ENCODE data around the gene CD84. TPM values are rescaled to one million over a fixed set of nuclear protein-coding genes. Genes with fewer than 3 reads are reported as not detected.

The CD84 gene
- total RNA-seq, 1 donor from 2014 or later, result not detected

DNA sequence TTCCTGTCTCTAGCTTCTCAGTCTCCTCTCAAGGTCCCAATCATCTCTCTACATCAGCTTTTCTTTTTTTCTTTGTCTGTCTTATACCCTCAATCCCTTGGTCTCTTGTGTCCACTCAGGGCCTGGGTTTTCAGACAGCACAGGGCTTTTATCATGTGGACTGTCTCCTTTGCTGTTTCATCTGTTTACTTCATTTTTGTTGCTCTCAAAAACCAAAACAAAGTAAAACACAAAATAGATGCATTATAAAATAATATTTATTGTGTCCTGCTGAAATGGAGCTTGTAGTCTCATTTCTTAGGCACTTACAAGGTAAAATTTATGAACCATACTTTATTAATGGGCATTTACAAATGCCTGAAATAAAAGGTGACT, 38.5 kb downstream of the CD84 start:
- no peaks in the 10 kb centered on the region for H3K27me3 Mint-ChIP-seq (ENCODE audit: low read depth)
- H3K4me3 Mint-ChIP-seq (ENCODE audit: unreplicated experiment), result no peak overlapping the region
- H3K27ac Mint-ChIP-seq (ENCODE audit: unreplicated experiment), result no peak overlapping the region
- DNase-seq (ENCODE audit: low spot score), result no peak
- TF ChIP-seq CTCF (IDR thresholded peaks at IDR 0.05), result no peak
- peaks cover 6% of the 10 kb centered on the region for H3K4me1 Mint-ChIP-seq (ENCODE audit: low read depth)
- H3K36me3 Mint-ChIP-seq (ENCODE audit: low read depth), result no peaks in the 10 kb centered on the region
- H3K9me3 Mint-ChIP-seq (ENCODE audit: low read depth), result peaks cover 6% of the 10 kb centered on the region

GRCh38 chr1:160539990-160540858, 39.1 kb downstream of the CD84 start:
- H3K9me3 Mint-ChIP-seq (ENCODE audit: low read depth), result peaks cover 10% of the 10 kb centered on the region
- no peak for TF ChIP-seq CTCF (IDR thresholded peaks at IDR 0.05)
- no peak overlapping the region for H3K4me3 Mint-ChIP-seq (ENCODE audit: unreplicated experiment)
- H3K4me1 Mint-ChIP-seq (ENCODE audit: low read depth), result peaks cover 6% of the 10 kb centered on the region
- no peak for DNase-seq (ENCODE audit: low spot score)
- no peak overlapping the region for H3K27ac Mint-ChIP-seq (ENCODE audit: unreplicated experiment)
- H3K27me3 Mint-ChIP-seq (ENCODE audit: low read depth), result no peaks in the 10 kb centered on the region
- H3K36me3 Mint-ChIP-seq (ENCODE audit: low read depth), result peaks cover under 1% of the 10 kb centered on the region

DNA sequence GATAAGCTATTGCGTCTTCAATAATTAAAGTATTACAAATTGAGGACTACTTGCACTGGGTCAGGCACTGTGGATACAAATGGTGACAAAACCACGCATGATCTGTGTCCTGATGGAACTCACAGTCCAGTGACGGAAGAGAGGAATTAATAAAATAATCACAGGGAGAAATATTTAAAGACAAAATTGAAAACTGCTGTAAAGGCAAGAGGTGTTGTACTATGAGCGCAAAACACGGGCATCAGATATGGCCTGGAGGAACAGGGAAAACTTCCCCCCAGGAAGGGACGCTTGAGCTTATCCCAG, 39.7 kb downstream of the CD84 start:
- Mint-ChIP-seq H3K4me3 (ENCODE audit: unreplicated experiment) (no peak overlapping the region), H3K27me3 (ENCODE audit: low read depth) (no peaks in the 10 kb centered on the region), H3K9me3 (ENCODE audit: low read depth) (peaks cover 13% of the 10 kb centered on the region), H3K4me1 (ENCODE audit: low read depth) (peaks cover 6% of the 10 kb centered on the region), H3K36me3 (ENCODE audit: low read depth) (peaks cover 3% of the 10 kb centered on the region), H3K27ac (ENCODE audit: unreplicated experiment) (no peak overlapping the region)
- DNase-seq (ENCODE audit: low spot score), result no peak
- no peak for TF ChIP-seq CTCF (IDR thresholded peaks at IDR 0.05)

DNA sequence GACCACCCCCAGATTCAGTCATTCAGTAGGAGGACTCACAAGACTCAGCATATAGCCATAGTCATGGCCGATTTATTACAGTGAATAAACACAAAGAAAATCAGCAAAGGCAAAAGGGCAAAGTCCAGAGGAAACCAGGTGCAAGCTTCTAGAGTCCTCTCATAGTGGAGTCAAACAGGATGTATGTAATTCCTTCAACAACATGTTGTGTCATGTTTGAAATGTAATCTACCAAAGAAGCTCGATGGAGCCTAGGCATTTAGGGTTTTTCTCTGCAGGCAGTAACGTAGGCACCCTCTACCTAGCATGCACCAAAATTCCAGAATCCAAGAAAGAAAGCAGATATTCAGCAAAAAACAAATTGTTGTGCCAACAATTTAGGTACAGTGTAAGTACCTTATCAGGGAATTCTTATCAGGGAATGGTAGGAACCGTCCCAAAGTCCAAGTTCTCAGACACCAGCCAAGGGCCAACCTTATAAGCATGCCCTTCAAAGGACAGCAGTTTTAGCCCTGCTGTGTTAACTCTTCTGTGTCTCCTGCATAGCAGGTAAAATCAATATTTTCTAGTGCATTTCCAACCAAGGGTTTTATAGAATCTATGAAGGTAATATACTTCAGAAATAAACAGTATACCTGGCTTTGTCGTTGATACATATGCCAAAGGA, 40.2 kb downstream of the CD84 start:
- no peak for TF ChIP-seq CTCF (IDR thresholded peaks at IDR 0.05)
- H3K27ac Mint-ChIP-seq (ENCODE audit: unreplicated experiment), result no peak overlapping the region
- H3K4me3 Mint-ChIP-seq (ENCODE audit: unreplicated experiment), result no peak overlapping the region
- DNase-seq (ENCODE audit: low spot score), result no peak
- H3K36me3 Mint-ChIP-seq (ENCODE audit: low read depth), result peaks cover 3% of the 10 kb centered on the region
- H3K9me3 Mint-ChIP-seq (ENCODE audit: low read depth), result peaks cover 16% of the 10 kb centered on the region
- peaks cover 6% of the 10 kb centered on the region for H3K4me1 Mint-ChIP-seq (ENCODE audit: low read depth)
- H3K27me3 Mint-ChIP-seq (ENCODE audit: low read depth), result no peaks in the 10 kb centered on the region

DNA sequence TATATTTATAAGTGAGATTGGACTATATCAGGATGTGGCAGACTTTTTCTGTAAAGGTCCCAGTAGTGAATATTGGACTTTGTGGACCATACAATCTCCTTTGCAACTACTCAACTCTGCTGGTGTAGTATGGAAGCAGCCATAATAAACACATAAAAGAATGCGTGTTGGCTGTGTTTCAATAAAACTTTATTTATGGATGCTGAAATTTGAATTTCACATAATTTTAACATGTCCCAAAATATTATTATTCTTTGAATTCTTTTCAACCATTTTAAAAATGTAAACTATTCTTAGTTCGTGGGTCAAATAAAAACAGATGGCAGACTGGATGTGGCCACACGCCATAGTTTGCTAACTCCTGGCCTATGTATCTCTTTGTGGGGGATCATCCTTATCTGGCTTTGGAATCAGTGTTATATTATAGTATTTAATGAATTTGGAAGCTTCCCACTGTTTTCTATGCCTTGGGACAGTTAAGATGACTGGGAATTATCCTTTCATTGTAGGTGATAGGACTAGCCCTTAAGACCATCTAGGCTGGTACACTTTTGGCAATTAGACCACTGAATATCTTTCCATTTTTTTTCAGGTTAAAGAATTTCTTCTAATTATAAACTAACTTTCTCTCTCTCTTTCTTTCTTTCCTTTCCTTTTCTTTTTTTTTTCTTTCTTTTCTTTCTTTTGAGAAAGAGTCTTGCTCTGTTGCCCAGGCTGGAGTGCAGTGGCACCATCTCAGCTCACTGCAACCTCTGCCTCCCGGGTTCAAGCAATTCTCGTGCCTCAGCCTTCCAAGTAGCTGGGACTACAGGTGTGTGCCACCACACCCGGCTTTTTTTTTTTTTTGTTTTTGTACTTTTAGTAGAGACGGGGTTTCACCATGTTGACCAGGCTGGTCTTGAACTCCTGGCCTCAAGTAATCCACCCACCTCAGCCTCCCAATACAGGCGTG, 41.3 kb downstream of the CD84 start:
- Mint-ChIP-seq H3K27me3 (ENCODE audit: low read depth) (no peaks in the 10 kb centered on the region), H3K27ac (ENCODE audit: unreplicated experiment) (no peak overlapping the region), H3K9me3 (ENCODE audit: low read depth) (peaks cover 20% of the 10 kb centered on the region), H3K36me3 (ENCODE audit: low read depth) (peaks cover 3% of the 10 kb centered on the region), H3K4me3 (ENCODE audit: unreplicated experiment) (no peak overlapping the region), H3K4me1 (ENCODE audit: low read depth) (peaks cover 6% of the 10 kb centered on the region)
- no peak for TF ChIP-seq CTCF (IDR thresholded peaks at IDR 0.05)
- DNase-seq (ENCODE audit: low spot score), result no peak
